GM18519 (cell line): Measurements from ENCODE around the gene LACTB.
A peak's percentile ranks its signal among the peaks of the same experiment; 100 is the strongest.

ENCODE experiments used
- ATAC-seq: cut with Tn5 transposase; IDR thresholded peaks from one replicate; pipeline ENCODE4 v1.9.1; 2021; ENCODE audit warnings: mild to moderate bottlenecking, moderate library complexity; ENCODE audit not compliant: unreplicated experiment, low FRiP score

The LACTB gene

GRCh38 chr15:63121382-63122001 lies at the start of gene LACTB:
TSS of gene LACTB (plus strand) at chr15:63121861. CDS start at chr15:63121872, 11 bp downstream.
- peak; percentile 58 for ATAC-seq

GRCh38 chr15:63072023-63072650 lies 49.5 kb upstream of the LACTB start:
- no peak for ATAC-seq

- no peak for ATAC-seq
These were observed 48.8 kb upstream of the LACTB start for GRCh38 chr15:63072809-63073277.

- no peak for ATAC-seq
These were observed 48.0 kb upstream of the LACTB start for GRCh38 chr15:63073497-63074172.

GRCh38 chr15:63075015-63075983 lies 46.4 kb upstream of the LACTB start:
- ATAC-seq = no peak

- no peak for ATAC-seq
These were observed 45.5 kb upstream of the LACTB start for GRCh38 chr15:63075984-63076713.

GRCh38 chr15:63076714-63077046 lies 45.0 kb upstream of the LACTB start:
- no peak for ATAC-seq

GRCh38 chr15:63077952-63078351 lies 43.7 kb upstream of the LACTB start:
- ATAC-seq = no peak

GRCh38 chr15:63079947-63080626 lies 41.6 kb upstream of the LACTB start:
- ATAC-seq = no peak

GRCh38 chr15:63080634-63081250 lies 40.9 kb upstream of the LACTB start:
- no peak for ATAC-seq

- no peak for ATAC-seq
These were observed 39.3 kb upstream of the LACTB start for GRCh38 chr15:63082366-63082765.

GRCh38 chr15:63083044-63083443 lies 38.6 kb upstream of the LACTB start:
- no peak for ATAC-seq

- no peak for ATAC-seq
These were observed 38.1 kb upstream of the LACTB start for GRCh38 chr15:63083541-63083940.

GRCh38 chr15:63084806-63085205 lies 36.9 kb upstream of the LACTB start:
- no peak for ATAC-seq

- no peak for ATAC-seq
These were observed 36.4 kb upstream of the LACTB start for GRCh38 chr15:63085289-63085688.

GRCh38 chr15:63086271-63086670 lies 35.4 kb upstream of the LACTB start:
- no peak for ATAC-seq

- ATAC-seq = no peak
These were observed 34.7 kb upstream of the LACTB start for GRCh38 chr15:63086947-63087346.

- ATAC-seq = no peak
These were observed 33.0 kb upstream of the LACTB start for GRCh38 chr15:63088533-63089245.
